Left colon (tissue), 2 donors: Measurements from ENCODE around the gene RAD51AP1. TPM values are rescaled to one million over a fixed set of nuclear protein-coding genes. Genes with fewer than 3 reads are reported as not detected.

ENCODE experiments used
- ATAC-seq: fragments of 200-7000 bp; cut with Tn5 transposase; one replicate; pipeline ENCODE4 v1.9.1; 2020; ENCODE audit warnings: mild to moderate bottlenecking, moderate library complexity
- DNase-seq, 2 donors: peaks; one replicate each; pipeline ENCODE4 v3.0.0-alpha.2; 2020
- intact Hi-C, 2 donors: fragments of 100-400 bp; cut with DNase I in 1 of 2; cut with micrococcal nuclease in 1 of 2; formaldehyde crosslinking; loops; one replicate each; pipeline versions ENCODE4 v1.11.2 to v1.14.0; 2022; cut with DNase I, micrococcal nuclease
- total RNA-seq, 2 donors: library from RNA; stranded (reverse); fragmentation: NEBNext Ultra II Directional; extraction: Animal tissue kit (Norgen Biotek cat#: 25700); gene quantifications; one replicate each; pipeline ENCODE4 v1.2.1, GENCODE V29; 2021
- donor health status: DM: no; HTN: no; CAD: no.
- donor health status: DM: yes; HTN: yes; CAD: no.

Gene RAD51AP1
- total RNA-seq, 2 donors from 2014 or later, result 4.2 to 8.4 TPM

GRCh38 chr12:4539167-4539870, 629 bp downstream of the RAD51AP1 start:
- intact Hi-C loops, result no loop called here

GRCh38 chr12:4540170-4540569, 1.5 kb downstream of the RAD51AP1 start:
- DNase-seq (no peak), ATAC-seq (no peak)
- intact Hi-C loops, result no loop called here

More at GRCh38 chr12:4539167-4539870, 629 bp downstream of the RAD51AP1 start:
- ATAC-seq (no peak), DNase-seq (no peak)

GRCh38 chr12:4540638-4541037, 1.9 kb downstream of the RAD51AP1 start:
- DNase-seq (no peak), ATAC-seq (no peak)
- intact Hi-C loops, result no loop called here

- DNase-seq, result no peak
- ATAC-seq, result no peak
- intact Hi-C loops, result no loop called here
These were observed 6.5 kb downstream of the RAD51AP1 start for GRCh38 chr12:4545195-4545594.

GRCh38 chr12:4552191-4552590, 13.5 kb downstream of the RAD51AP1 start:
- DNase-seq, result no peak
- intact Hi-C loops, result no loop called here
- no peak for ATAC-seq

- DNase-seq (no peak), ATAC-seq (no peak)
- intact Hi-C loops, result no loop called here
These were observed 15.3 kb downstream of the RAD51AP1 start for GRCh38 chr12:4553943-4554342.

GRCh38 chr12:4555804-4556203, 17.1 kb downstream of the RAD51AP1 start:
- ATAC-seq (no peak), DNase-seq (no peak)
- intact Hi-C loops, result no loop called here

GRCh38 chr12:4556735-4557530, 18.2 kb downstream of the RAD51AP1 start:
- no peak for ATAC-seq
- no peak for DNase-seq
- intact Hi-C loops, result no loop called here

- ATAC-seq, result no peak
These were observed 18.9 kb downstream of the RAD51AP1 start for GRCh38 chr12:4557586-4557985.

GRCh38 chr12:4558171-4558570, 19.5 kb downstream of the RAD51AP1 start:
- intact Hi-C loops, result no loop called here
- ATAC-seq (no peak), DNase-seq (no peak)

More at GRCh38 chr12:4557586-4557985, 18.9 kb downstream of the RAD51AP1 start:
- no peak for DNase-seq
- intact Hi-C loops, result no loop called here

- intact Hi-C loops, result no loop called here
- ATAC-seq (peak; percentile 99), DNase-seq (peak; percentile 90 to 96)
These were observed 23.5 kb downstream of the RAD51AP1 start, which contains the start of gene DYRK4 for GRCh38 chr12:4562034-4562657. DYRK4 (plus strand) TSS chr12:4562208; CDS start chr12:4562246, 38 bp downstream.

GRCh38 chr12:4563336-4563735, 24.6 kb downstream of the RAD51AP1 start:
- intact Hi-C loops, result no loop called here
- DNase-seq (no peak), ATAC-seq (no peak)

GRCh38 chr12:4564818-4565217, 26.1 kb downstream of the RAD51AP1 start:
- DNase-seq (no peak), ATAC-seq (no peak)
- intact Hi-C loops, result no loop called here

GRCh38 chr12:4566474-4566873, 27.8 kb downstream of the RAD51AP1 start:
- ATAC-seq, result no peak
- no peak for DNase-seq
- intact Hi-C loops, result no loop called here

GRCh38 chr12:4567073-4567881, 28.6 kb downstream of the RAD51AP1 start:
- intact Hi-C loops, result no loop called here
- peak; percentile 23 for ATAC-seq
- DNase-seq, result no peak

GRCh38 chr12:4569261-4569660, 30.6 kb downstream of the RAD51AP1 start:
- ATAC-seq, result no peak
- intact Hi-C loops, result no loop called here
- no peak for DNase-seq

GRCh38 chr12:4572680-4573079, 34.0 kb downstream of the RAD51AP1 start:
- intact Hi-C loops, result no loop called here
- DNase-seq (no peak), ATAC-seq (no peak)

- ATAC-seq (peak; percentile 96), DNase-seq (no peak)
- intact Hi-C loops, result no loop called here
These were observed 40.8 kb downstream of the RAD51AP1 start for GRCh38 chr12:4579305-4580102.
